GM18502 (cell line): ENCODE results near the gene DSCAM.
"Not testable (repeated sequence)": the region's sequence is repeated elsewhere in the genome, so short reads cannot be mapped to it uniquely, and the experiment has no call there.

Experiments
- ATAC-seq: cut with Tn5 transposase; IDR thresholded peaks from one replicate; pipeline ENCODE4 v1.9.1; 2021; ENCODE audit warnings: mild to moderate bottlenecking; ENCODE audit not compliant: unreplicated experiment, poor library complexity

DSCAM gene

DNA sequence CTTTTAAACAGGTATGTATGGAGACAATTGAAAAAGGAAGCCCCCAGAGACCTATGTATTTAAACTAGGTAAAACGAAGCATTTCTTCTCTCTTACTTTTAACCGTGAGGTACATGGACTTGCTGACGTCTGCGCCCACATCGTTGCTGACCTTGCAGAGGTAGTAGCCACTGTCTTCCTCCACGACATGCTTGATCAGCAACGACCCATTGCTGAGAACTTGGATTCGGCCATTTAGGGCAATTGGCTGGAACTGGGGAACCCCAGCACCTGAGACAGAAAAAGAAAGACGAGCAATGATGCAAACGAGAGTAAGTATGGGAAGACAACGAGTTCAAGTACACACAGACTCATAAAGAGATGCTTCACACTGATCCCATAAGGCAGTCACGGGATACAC is 571.0 kb downstream of the DSCAM start:
- no peak for ATAC-seq

DNA sequence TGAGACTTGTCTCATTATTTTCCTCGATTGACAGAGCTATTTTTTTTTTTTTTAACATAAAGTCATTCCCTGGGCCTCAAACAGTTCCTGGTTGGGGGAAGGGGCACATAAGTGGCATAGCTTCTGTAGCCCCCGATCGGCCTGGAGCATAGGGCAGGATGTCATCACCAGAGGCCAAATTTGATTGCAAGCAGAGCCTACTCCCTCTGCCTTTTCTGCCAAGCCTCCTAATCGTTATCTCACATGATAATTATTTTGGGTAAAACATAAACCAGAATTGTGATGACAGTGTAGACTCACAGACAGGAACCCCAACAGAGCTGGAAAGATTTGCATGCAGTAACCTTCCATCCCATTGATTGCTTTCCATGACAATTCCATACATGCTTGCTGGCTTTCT is 574.9 kb downstream of the DSCAM start:
- no peak for ATAC-seq

DNA sequence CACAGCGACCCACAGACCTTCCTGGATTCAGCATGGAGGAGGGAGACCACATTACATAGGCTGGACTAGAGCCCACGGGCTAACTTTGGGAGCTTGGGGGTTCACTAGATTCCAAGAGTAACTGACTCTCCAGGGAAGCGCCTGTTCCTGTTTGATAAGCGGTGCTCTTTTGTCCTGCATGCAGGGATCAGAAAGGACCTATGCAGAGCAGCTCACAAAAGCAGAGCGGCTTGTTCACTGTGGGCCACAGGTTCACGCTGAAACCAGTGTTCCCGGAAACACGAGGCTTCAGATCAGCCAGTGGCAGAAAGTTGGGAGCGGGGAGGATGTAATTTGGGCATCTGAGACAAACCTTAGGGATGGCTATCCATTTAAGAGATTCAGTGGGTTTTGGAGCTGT is 575.8 kb downstream of the DSCAM start:
- no peak for ATAC-seq

DNA sequence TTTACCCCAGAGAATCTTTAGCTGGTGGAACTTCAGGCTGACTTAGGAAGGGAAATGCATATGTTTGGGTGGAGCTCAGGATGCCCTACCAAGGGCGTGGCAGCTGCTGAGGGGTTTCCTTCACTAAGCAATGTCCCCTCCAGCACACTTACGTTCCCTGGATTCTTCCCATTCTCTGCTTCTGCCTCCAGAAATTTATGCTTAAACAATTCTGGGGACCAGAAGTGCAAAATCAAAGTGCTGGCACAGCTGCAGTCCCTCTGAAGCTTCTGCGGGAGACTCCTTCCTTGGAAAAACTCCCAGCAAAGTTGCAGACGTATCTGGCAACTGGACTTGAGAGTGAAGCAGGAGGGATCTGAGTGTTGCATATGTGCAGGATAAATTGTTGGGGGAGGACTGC is 576.9 kb downstream of the DSCAM start:
- no peak for ATAC-seq

DNA sequence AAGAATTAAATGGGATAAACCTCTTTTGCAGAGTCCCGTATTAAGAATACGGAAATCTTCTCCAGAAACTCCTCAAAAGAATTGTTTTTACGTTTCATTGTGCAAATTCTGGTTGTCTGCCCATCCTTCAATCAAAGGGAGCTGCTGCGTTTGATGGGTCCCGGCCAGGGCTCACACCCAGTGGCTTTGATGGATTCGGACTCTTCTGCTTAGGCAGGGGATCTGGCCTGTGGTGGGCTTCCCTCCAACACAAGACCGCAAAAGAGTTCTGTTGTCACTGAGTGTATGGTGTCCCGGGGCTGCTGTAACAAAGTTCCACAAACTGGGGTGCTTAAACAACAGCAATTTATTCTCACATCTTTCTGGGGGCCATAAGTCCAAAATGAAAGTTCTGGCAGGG is 577.7 kb downstream of the DSCAM start:
- no peak for ATAC-seq

DNA sequence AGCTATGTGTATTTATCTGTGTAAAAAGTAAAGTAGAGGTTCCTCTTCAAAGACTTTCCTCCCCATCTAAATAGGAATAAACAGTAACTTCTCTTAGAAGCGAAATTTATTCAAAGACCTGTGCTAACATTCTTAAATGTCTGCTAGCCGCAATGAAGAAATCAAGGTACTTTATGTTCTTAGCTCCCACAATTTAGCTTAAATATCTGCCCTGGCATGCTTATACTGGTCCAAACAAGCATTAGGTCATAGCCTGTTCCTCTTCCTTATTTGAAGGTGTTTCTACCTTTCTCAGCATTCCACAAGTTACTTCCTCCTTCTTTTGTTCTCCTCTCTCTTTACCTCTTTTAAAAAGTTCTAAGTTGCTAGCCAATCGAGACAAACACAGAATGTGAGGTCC is 588.5 kb downstream of the DSCAM start:
- ATAC-seq = not testable (repeated sequence)

DNA sequence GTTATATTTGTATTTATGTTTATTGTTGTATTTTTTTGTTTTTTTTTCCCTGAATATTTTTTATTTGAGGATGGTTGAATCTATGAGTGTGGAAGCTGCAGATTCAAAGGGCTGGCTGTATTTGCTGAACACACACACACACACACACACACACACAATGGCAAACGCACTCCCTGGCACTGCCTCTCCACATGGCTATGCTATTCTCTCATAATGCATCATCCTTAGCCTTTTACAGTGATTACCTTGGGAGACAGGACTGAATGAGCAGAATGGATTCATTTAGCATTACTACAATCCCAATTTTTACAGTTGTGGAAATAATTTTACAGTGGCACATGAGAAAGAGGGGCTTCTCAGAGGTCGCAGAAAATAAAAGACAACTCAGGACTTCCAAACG is 589.6 kb downstream of the DSCAM start:
- ATAC-seq = no peak

DNA sequence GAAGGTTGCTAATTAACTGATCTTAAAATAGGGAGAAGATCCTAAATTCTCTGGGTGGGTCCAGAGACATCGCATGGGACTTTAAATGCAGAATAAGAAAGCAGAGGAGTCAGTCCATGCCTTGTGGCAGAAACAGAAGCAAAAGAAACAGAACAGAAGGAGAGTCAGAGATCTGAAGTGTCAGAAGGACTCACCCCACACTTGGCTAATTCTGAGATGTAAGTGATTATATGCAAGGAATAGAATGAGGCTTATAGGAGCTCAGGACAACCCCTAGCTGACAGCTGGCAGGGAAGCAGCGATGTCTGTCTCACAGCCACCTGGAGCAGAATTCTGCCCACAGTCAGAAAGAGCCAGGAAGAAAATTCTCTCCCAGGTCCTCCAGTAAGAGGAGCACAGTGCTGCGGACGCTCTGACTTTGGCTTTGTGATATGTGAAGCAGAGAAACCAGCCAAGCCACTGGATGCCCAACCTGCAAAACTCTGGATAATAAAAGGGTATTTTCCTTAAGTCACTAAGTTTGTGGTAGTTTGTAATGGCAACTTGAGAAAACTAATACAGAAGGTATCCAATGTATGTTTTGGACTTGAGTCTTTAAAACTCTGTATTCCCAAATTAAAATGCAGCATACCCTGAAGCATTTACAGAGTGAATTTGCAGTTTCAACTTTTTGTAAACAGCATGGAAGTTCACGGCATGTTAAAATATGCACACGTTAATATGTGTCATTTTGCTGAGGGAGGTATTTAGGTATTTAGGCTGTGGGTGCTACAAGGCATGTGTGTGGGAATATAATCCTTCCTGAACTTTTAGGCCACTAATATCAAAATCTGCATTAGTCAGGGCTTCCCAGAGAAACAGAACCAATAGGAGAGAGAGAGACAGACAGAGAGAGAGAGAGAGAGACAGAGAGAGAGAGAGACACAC is 591.2 kb downstream of the DSCAM start:
- ATAC-seq = no peak

DNA sequence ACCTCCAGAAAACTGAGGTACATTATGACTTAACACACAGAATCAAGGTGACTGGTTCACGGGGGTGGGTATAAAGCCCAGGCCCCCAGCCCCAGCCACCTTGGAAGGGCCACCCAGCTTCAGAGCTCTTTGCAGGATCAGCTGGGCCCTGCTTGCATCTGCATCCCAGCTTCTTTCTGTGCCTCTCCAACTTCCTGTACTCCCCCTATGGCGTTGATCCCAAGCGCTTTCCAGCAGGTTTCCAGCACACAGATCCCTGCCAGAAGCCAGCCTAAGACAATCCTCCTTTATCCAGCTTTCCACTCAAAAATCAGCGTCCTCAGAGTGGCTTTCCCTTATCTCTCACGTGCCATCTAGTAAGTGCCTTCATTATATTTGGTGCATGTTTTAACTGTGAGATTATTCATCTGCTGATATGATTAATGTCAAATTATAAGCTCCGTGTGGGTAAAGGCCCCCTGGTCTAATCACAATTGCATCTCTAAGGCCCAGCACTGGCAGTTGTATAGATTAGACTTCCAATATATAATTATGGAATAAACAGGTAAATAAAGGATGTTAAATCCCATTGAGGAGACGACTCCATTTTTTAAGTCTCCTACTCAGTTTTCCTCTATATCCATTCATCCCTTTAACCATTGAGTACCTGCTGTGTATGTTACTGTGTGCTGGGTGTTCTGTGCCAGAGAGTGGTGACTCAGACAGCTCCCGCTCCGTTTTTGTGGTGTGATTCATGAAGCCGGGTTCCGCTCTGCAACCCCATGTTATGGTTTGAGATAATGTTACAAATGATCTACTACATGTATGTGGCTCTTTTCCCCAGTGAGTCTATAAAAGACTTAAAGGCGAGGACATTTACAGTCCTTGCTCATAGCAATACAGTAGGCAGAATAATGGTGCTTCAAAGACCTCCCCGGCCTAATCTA is 592.2 kb downstream of the DSCAM start:
- ATAC-seq = no peak

DNA sequence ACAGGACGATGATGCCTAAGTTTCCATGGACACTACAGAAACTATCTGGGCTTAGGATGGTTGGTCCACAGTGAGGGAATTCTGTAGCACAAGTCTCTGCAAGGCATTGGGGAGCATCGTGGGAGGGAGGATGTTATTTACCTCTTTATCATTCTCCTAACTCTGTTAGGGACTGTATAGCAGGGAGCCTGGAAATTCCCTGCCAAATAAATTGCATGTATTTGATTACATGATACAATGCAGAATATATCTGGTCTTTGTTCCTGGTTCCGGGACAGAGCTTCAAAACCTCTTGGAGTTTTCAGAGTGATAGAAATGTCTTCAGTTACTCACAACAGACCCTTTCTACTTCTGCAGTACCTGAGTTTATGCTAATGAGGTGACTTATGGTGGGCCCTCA is 593.8 kb downstream of the DSCAM start:
- ATAC-seq = no peak

DNA sequence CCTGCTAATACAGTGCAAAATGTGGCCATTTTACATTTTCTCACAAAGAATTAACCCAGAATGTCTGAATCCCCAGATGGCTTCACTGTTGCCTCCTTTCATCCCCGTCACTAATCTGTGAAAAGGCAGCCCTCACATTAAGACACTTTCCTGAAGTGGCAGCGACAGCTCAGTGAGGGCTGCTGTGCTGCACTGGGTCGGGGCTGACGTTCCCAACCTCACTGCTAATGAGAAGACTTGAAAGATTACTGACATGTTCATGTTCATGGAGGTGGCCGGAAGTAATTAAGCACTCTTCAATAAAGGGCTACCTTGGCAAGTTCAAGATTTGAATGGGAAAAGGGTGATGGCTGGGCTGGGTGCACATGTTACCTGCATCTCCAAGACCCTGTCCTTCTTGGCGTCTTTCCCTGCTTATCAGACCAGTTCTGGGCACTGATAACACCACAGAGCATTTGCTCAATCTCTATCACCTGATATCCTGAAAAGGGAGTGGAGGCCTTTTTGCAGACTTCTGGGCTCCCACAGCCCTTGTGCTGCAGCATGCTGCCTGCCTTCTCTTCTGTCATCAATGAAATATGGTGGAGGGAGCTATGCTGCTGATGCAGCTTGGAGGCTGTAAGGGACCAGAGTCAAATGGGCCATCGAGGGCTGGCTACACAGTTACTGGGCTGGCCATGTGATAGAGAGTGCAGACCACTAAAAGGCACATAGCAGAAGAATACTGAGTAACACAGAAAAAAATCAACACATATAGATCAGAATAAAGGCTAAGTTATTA is 596.3 kb downstream of the DSCAM start:
- no peak for ATAC-seq

DNA sequence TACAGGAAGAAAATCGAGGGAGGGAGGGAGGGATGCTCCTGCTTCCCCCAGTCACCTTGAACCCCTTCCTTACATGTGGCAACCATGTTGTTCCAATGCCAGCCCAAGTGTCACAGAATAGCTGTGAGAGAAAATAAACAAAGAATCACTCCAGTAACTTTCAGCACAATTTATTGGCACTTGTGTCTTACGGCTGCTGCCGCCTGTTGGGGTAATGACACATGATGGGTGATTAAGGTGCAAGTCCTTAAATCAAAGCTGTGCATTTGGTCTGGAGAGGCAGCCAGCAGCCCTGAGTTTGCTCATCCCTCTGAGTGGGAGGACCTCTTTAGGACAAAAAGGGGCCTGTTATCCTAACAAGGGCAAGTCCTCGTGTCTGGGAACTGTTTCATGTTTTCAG is 602.0 kb downstream of the DSCAM start:
- ATAC-seq = no peak

DNA sequence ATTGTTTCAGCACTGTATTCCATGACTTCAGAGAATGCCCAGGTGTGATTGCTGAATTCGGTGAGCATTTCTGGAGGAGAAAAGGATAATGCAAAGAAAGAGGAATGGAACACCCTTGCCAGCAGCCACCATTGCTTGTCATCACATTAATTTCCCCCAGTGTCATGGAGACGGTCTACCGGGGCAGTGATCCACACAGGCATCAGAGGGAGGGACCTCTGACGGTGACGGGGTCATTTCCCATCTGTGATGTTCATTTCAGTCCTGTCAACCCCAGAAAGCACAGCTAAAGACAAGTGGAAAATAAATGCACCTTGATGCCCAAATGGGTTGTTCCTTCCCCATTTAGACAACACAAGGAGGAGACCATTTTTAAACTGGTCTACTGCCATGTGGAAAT is 603.3 kb downstream of the DSCAM start:
- no peak for ATAC-seq

DNA sequence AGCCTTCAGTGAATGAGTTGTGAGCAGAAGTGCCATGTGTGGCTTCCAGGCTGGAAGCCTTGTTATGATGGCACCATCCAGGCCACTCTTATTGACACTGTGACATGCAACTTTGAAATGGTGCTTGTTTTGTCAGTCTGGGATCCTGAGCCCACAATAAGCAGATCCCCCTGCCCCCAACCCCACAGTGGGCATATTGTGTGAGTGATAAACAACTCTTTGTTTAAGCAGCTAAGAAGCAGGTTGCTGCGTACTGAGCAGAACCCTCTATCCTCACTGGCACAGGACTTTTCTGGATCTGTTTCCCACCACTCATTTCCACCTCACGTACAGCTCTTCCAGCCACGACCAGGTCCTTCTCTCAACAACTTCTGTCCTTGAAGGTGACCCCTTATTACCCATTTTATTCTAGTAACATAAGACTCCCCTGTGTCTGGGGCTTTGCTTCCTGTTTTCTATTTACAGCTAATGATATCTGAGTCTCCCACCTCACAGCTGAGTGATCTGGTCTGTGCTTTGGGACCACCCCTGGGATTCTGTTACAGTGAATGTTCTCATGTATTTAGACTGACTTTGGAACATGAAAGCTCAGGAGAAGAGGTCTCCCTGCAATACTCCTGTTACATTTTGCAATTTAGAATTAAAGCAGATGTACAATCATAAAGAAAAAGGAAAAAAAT is 604.2 kb downstream of the DSCAM start:
- no peak for ATAC-seq

DNA sequence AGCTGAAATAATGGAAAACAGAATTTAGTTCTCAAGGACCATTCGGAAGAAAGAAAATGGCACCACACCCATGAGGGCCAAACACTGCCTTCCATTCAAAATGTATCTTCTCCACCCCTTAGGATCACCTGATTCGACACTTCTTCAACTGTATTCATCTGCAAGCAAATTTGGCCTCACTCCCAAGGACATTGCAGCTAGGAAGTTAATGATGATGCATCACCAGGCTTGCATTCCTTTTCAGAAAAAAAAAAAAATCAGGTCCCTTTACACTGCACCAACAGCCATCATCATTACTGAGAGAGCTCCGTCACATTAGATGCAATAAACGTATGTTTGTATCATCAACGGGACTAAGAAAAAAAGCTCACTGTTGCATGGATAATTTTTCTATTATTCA is 611.4 kb downstream of the DSCAM start:
- no peak for ATAC-seq

DNA sequence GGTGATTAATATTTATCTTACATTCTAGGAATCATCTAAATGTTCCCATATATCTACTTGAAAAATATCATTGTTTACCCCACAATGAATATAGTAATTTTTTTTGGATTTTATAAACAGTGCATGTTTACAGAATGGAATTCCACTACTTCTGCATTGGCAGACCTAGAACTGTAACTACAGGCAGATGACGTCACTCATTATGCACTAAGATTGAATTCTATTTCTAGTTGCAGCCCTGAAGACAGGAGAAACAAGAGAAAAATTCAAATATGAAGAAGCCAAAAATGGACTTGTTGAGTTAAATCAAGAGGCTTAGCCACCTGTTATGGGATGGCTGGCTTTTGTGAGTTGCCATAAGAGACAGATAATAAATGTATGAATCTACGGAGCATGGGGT is 615.0 kb downstream of the DSCAM start:
- no peak for ATAC-seq

DNA sequence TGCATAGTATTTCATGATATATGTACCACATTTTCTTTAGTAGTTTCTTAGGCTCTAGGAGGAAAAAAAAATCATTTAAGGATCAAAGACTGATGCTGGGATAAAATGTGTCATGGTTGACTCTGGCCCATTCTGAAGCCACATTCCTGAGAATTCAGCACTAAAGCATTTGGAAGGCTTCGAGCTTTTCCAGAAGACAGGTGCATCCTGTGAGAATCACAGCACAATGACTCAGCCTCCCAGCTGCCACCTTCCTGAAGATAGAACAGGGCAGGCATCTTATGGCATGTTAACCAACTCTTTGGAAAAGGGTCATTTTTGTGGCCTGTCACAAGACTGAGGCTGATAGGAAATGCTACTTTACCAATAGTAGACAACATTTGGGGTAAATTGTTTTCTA is 619.9 kb downstream of the DSCAM start:
- ATAC-seq = no peak

DNA sequence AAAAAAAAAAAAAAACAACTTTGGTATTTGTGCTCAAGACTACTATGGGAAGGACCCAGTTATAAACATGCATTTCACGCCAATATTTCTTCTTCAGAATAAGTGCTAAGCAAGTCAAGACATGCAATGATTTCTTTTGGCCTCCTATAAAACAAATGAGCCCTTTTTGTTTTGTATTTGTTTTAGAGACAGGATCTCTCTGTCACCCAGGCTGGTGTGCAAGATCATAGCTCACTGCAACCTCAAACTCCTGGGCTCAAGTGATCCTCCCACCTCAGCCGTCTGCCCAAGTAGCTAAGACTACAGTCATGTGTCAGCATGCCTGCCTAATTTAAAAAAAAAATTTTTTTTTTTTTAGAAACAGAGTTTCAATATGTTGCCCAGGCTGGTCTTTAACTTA is 631.0 kb downstream of the DSCAM start:
- ATAC-seq = no peak

DNA sequence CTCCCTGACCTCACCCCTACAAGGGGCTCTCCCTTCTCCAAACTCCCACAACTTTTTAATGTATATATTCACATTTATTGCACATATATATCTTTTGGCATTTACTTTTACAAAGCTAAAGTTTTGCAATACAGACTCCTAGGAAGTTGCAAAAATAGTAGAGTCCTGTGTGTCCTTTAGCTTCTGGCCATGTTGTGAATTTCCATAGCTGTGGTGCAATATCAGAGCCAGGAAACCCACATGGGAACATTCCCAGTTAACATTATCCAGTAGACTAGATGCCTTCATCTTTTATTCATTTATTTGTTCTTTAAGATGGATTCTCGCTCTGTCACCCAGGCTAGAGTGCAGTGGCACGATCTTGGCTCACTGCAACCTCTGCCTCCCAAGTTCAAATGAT is 636.7 kb downstream of the DSCAM start:
- no peak for ATAC-seq

DNA sequence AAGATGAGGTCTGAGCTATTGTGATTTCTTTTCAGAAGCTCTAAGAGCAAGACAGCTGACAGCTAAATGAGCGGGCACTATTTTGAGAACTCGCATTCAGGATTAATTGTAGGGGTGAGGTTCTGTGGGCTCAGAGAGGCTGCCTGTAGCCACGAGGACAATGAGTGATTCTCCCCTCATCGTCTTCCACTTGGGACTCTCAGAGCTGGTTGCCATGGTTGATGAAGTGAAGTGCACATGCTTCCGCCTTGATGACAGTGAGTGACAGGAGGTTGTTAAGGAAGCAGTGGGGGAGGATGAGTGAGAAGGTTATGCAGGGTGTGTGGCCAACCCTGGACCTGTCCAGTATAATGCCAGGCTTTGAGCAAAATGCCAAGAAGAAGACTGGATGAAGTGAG is 638.0 kb downstream of the DSCAM start:
- no peak for ATAC-seq
